Stomach smooth muscle (tissue), 2 donors: ENCODE measurements around the gene ADAMTS13.

Experiments
- H3K27ac ChIP-seq: one replicate; pipeline ENCODE4 v1.7.0; 2013; ENCODE audit warnings: mild to moderate bottlenecking, low read length, inconsistent platforms
- H3K27me3 ChIP-seq, 2 donors: one replicate each; pipeline ENCODE4 v1.7.0; 2013; ENCODE audit warnings: low read length in 2 of 2; ENCODE audit not compliant: insufficient read depth in 2 of 2, control insufficient read depth in 1 of 2
- H3K36me3 ChIP-seq, 2 donors: one replicate each; pipeline ENCODE4 v1.7.0; 2013; ENCODE audit warnings: low read length in 2 of 2; ENCODE audit not compliant: control insufficient read depth in 2 of 2, insufficient read depth in 2 of 2
- H3K4me1 ChIP-seq: one replicate; pipeline ENCODE4 v1.7.0; 2013; ENCODE audit warnings: low read length; ENCODE audit not compliant: control insufficient read depth, insufficient read depth
- H3K4me3 ChIP-seq, 2 donors: one replicate each; pipeline ENCODE4 v1.7.0; 2013; ENCODE audit warnings: low read length in 2 of 2
- H3K9ac ChIP-seq, 2 donors: one replicate each; pipeline ENCODE4 v1.7.0; 2013; ENCODE audit warnings: low read length in 2 of 2, mild to moderate bottlenecking in 1 of 2
- H3K9me3 ChIP-seq, 2 donors: one replicate each; pipeline ENCODE4 v1.7.0; 2013; ENCODE audit warnings: low read length in 2 of 2; ENCODE audit not compliant: control insufficient read depth in 2 of 2
- donor health status: healthy.
- donor health status: Pancreatic carcinoma.

Gene ADAMTS13

DNA sequence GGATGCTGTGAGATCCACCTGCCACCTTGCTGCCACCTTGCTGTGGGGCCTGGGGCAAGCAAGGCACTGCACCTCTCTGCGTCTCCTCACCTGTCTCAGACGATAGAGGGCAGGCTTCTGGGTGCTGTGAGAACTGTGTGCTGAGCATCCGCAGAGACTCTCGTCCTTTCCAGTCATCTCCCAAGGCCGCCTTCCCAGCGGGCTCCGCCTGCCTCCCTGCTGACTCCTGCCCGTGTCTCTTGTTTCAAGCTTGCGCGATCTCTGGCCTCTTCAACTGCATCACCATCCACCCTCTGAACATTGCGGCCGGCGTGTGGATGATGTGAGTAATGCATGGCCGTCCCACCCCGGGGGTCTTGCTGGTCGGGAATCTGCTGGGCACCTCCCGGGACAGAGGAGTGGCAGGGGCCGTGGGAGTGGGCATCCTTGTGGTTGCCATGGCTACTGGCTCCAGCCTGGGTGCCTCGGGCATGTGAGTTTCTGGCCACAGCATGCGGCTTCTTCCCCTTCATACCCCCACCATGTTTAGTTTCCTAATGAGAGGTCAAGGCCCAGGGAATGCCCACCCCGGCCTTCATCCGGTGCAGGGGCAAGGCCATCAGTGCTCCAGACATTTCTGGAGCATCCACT is 41.2 kb downstream of the ADAMTS13 start:
- peaks cover 2 to 5% of the 10 kb centered on the region in 2 donors for H3K36me3 ChIP-seq
- peaks cover 21% of the 10 kb centered on the region for H3K4me1 ChIP-seq
- no peaks in the 10 kb centered on the region for H3K9me3 ChIP-seq
- no peak overlapping the region for H3K9ac ChIP-seq
- no peak overlapping the region for H3K27ac ChIP-seq
- no peak overlapping the region for H3K4me3 ChIP-seq
- no peaks in the 10 kb centered on the region for H3K27me3 ChIP-seq

DNA sequence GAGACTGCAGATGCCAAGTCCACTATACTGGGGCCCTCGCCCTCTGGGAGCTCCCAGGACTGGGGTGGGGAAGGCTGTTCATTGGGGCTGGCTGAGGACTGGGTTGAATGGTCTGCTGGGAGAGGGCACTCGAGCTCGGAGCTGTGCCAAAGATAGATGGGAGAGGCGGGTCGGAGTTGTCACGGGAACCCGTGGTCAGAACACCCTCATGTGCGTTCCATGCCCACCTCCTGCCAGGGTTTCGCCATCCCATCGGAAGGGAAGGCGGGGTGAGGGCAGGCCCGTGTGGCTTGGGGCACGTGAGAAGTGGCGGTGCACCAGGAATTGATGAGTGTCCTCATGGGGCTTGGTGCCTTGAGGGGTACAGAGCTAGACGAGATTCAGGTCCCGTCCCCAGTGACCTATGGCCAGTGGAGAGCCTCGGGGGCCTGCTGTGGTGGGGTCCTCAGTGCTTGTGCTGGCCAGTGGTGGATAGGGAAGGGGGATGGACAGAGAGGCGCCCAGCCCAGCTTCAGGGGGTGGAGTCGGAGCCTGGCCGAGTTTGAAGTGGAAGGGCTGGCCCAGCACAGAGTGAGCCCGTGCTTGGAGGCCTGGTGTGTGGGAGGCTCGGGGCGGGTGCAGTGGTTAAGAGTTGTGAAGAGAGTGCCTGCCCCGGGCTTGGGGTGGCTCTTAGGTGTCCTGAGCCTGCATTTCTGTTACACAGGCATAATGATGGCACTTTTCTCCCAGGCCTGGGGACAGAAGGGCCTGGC is 41.9 kb downstream of the ADAMTS13 start:
- H3K4me3 ChIP-seq, result no peak overlapping the region
- H3K4me1 ChIP-seq, result peaks cover 17% of the 10 kb centered on the region
- H3K36me3 ChIP-seq, result peaks cover 2 to 5% of the 10 kb centered on the region in 2 donors
- H3K9me3 ChIP-seq, result no peaks in the 10 kb centered on the region
- H3K9ac ChIP-seq, result no peak overlapping the region
- H3K27ac ChIP-seq, result no peak overlapping the region
- no peaks in the 10 kb centered on the region for H3K27me3 ChIP-seq

- peaks cover 2 to 5% of the 10 kb centered on the region in 2 donors for H3K36me3 ChIP-seq
- H3K9me3 ChIP-seq, result no peaks in the 10 kb centered on the region
- H3K27ac ChIP-seq, result no peak overlapping the region
- H3K4me3 ChIP-seq, result no peak overlapping the region
- H3K9ac ChIP-seq, result no peak overlapping the region
- peaks cover 14% of the 10 kb centered on the region for H3K4me1 ChIP-seq
- no peaks in the 10 kb centered on the region for H3K27me3 ChIP-seq
Measured at GRCh38 chr9:133464638-133465037, 42.5 kb downstream of the ADAMTS13 start.

DNA sequence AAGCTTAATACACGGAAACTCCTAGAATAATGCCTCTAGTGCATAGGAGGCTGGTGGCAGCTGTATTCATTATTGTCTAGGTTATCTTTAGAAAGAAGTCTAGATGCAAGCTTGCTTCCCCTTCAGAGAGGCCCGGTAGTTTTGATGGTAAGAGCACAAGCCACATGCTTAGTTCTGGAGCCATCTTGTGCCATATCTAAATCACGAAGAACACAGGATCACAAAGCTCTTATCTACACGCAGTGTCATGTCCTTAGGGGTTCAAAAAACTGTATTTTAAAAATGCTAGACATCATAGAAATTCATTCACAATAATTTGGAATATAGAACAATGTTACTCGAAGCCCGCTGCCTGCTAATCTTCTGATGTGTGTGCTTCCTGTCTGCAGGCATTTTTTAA is 43.8 kb downstream of the ADAMTS13 start:
- peaks cover 9% of the 10 kb centered on the region for H3K4me1 ChIP-seq
- no peak overlapping the region for H3K27ac ChIP-seq
- H3K9me3 ChIP-seq, result no peaks in the 10 kb centered on the region
- no peaks in the 10 kb centered on the region for H3K27me3 ChIP-seq
- no peak overlapping the region for H3K9ac ChIP-seq
- H3K4me3 ChIP-seq, result no peak overlapping the region
- peaks cover 2 to 5% of the 10 kb centered on the region in 2 donors for H3K36me3 ChIP-seq

DNA sequence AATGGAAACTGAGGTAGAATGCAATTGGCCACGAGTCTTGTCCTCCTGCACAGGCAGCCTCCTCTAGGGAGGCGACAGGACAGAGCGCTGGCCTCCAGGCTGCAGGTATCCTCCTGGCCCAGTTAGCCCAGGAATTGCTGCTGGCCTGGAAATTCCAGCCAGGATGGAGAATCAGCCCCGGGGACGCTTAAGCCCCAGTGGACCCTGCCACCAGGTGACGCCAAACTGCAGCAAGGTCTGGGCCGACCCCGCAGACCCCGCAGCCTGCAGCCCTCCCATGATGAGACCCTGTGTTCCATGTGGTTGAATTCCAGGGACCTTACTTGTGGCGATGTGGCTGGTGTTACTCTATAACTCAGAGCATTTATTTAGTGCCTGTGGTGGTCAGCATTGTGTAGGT is 44.9 kb downstream of the ADAMTS13 start:
- no peak overlapping the region for H3K9ac ChIP-seq
- no peak overlapping the region for H3K4me3 ChIP-seq
- H3K27me3 ChIP-seq, result no peaks in the 10 kb centered on the region
- H3K27ac ChIP-seq, result no peak overlapping the region
- peaks cover under 1% of the 10 kb centered on the region for H3K4me1 ChIP-seq
- peaks cover 2 to 5% of the 10 kb centered on the region in 2 donors for H3K36me3 ChIP-seq
- H3K9me3 ChIP-seq, result no peaks in the 10 kb centered on the region

- no peak overlapping the region for H3K9ac ChIP-seq
- no peak overlapping the region for H3K4me3 ChIP-seq
- no peak overlapping the region for H3K27ac ChIP-seq
- peaks cover 2 to 5% of the 10 kb centered on the region in 2 donors for H3K36me3 ChIP-seq
- H3K9me3 ChIP-seq, result no peaks in the 10 kb centered on the region
- H3K4me1 ChIP-seq, result no peaks in the 10 kb centered on the region
- no peaks in the 10 kb centered on the region for H3K27me3 ChIP-seq
Measured at GRCh38 chr9:133468374-133468773, 46.2 kb downstream of the ADAMTS13 start.

- Histone ChIP-seq H3K4me1 (no peaks in the 10 kb centered on the region), H3K27ac (no peak overlapping the region), H3K9ac (no peak overlapping the region), H3K4me3 (no peak overlapping the region), H3K9me3 (no peaks in the 10 kb centered on the region), H3K27me3 (no peaks in the 10 kb centered on the region), H3K36me3 (peaks cover 2 to 5% of the 10 kb centered on the region in 2 donors)
Measured at GRCh38 chr9:133468777-133469421, 46.7 kb downstream of the ADAMTS13 start.

- Histone ChIP-seq H3K36me3 (peaks cover 0 to 4% of the 10 kb centered on the region in 2 donors), H3K27me3 (no peaks in the 10 kb centered on the region), H3K4me3 (no peak overlapping the region)
Measured at GRCh38 chr9:133470427-133470924, 48.3 kb downstream of the ADAMTS13 start.

DNA sequence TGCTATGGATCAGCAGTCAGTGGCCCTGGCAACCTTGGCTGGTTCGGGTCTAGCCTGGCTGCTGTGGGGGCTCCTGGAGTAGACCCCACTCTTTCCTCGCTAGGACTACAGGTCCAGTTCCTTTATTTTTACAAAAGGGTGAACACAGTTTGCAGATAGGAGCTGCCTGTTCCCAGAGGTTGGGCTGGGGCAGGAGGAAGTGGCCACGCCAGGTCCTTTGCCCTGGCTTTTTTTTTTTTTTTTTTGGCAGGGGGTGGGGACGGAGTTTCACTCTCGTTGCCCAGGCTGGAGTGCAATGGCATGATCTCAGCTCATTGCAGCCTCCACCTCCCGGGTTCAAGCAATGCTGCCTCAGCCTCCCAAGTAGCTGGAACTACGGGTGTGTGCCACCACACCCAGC is 48.8 kb downstream of the ADAMTS13 start:
- Histone ChIP-seq H3K36me3 (peaks cover 2 to 3% of the 10 kb centered on the region in 2 donors), H3K9me3 (no peaks in the 10 kb centered on the region), H3K4me3 (no peak overlapping the region), H3K27ac (no peak overlapping the region), H3K9ac (no peak overlapping the region), H3K4me1 (no peaks in the 10 kb centered on the region), H3K27me3 (no peaks in the 10 kb centered on the region)

More at GRCh38 chr9:133470427-133470924, 48.3 kb downstream of the ADAMTS13 start:
- no peaks in the 10 kb centered on the region for H3K9me3 ChIP-seq
- no peak overlapping the region for H3K9ac ChIP-seq
- no peak overlapping the region for H3K27ac ChIP-seq
- no peaks in the 10 kb centered on the region for H3K4me1 ChIP-seq

DNA sequence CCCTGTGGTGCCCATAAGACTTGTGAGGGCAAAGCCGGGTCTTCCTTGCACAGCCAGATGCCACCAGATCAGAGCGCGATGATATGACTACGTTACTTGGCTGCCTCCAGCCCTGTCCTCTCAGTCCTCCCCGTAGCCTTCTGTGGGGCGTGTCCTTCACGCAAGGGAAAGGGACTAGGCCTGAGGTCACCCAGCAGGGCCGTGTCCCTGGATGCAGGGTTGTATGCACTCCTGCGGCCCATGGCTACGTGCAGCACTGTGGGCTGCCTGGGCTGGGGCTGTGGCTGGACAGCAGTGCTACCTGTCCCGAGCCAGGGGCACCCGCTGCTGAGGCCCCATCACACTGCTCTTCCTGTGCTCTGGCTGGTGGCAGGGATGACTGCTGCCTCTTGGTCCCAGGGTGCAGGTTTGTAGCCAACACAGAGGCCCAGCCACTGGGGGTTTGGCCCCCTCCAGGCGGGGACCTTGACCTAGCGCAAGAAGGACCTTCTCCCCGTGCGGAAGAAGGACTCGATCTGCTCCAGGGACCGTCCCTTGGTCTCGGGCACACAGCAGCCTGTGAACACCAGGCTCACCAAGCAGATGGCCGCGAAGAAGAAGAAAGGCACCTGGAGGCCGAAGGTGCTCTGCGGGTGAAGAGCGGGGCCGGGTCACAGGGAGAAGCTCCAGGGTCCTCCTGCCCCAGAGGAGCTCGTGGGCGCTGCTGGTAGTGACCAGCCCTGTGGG is 49.5 kb downstream of the ADAMTS13 start:
- H3K9me3 ChIP-seq, result no peaks in the 10 kb centered on the region
- H3K9ac ChIP-seq, result no peak overlapping the region
- H3K4me3 ChIP-seq, result no peak overlapping the region
- peaks cover 2 to 3% of the 10 kb centered on the region in 2 donors for H3K36me3 ChIP-seq
- H3K4me1 ChIP-seq, result no peaks in the 10 kb centered on the region
- H3K27ac ChIP-seq, result no peak overlapping the region
- H3K27me3 ChIP-seq, result no peaks in the 10 kb centered on the region
